GM12878 (cell line): ENCODE measurements around the gene SPOCK1. TPM values are rescaled to one million over a fixed set of nuclear protein-coding genes. Genes with fewer than 3 reads are reported as not detected.

Experiments used
- ATAC-seq: fragments of 200-7000 bp; cut with Tn5 transposase; 3 replicates; pipeline ENCODE4 v1.9.1; 2020; ENCODE audit warnings: mild to moderate bottlenecking, moderate library complexity
- BruUV-seq: library from RNA; stranded (reverse); fragments of 400-500 nt; replicated peaks from 2 replicates; lab custom pipeline; 2021; lab: Mats Ljungman, UMichigan
- CTCF ChIA-PET: fragments of 300-600 bp; sonication (Branson Sonifier 250); formaldehyde crosslinking; extraction: SDS; loops from one replicate; lab custom pipeline; 2021; ENCODE audit warnings: inconsistent platforms; lab: Yijun Ruan, JAX
- POLR2A ChIA-PET: fragments of 350-600 bp; formaldehyde crosslinking; extraction: SDS; loops from one replicate; lab custom pipeline; 2021; ENCODE audit warnings: inconsistent platforms; lab: Charles Lee
- RAD21 ChIA-PET: fragments of 300-600 bp; sonication (Branson Sonifier 250); formaldehyde crosslinking; loops from one replicate; lab custom pipeline; 2023; ENCODE audit warnings: antibody characterized with exemption; ENCODE audit not compliant: unreplicated experiment; lab: Charles Lee
- SMC1A ChIA-PET: fragments of 300-600 bp; sonication (Branson Sonifier 250); formaldehyde crosslinking; loops from one replicate; lab custom pipeline; 2023; ENCODE audit not compliant: unreplicated experiment, uncharacterized antibody; lab: Charles Lee
- DNase-seq: peaks from one replicate; pipeline ENCODE4 v3.0.0-alpha.2; 2011; ENCODE audit warnings: low read depth, low spot score
- FAIRE-seq: peaks from 3 replicates; lab custom pipeline; 2011; peaks lifted over from hg19 to GRCh38; lab: Jason Lieb, UNC
- H2AFZ ChIP-seq: 2 replicates; pipeline ENCODE4 v1.6.0; 2011; ENCODE audit warnings: low read depth, low read length, control low read depth; ENCODE audit not compliant: control insufficient read depth
- H3K27ac ChIP-seq: 2 replicates; pipeline ENCODE4 v1.5.1; 2011; ENCODE audit warnings: control low read depth; ENCODE audit not compliant: control insufficient read depth, insufficient read depth
- H3K27me3 ChIP-seq, 2 experiments: replicated peaks in 1 of 2; 2 replicates each; pipeline versions ENCODE4 v1.6.0 to v1.6.1; 2011; ENCODE audit warnings: low read length in 1 of 2; ENCODE audit not compliant: control insufficient read depth in 2 of 2, insufficient read depth in 2 of 2
- H3K36me3 ChIP-seq, 2 experiments: 2 replicates each; pipeline ENCODE4 v1.5.1; 2011; ENCODE audit warnings: low read length in 1 of 2; ENCODE audit not compliant: control insufficient read depth in 2 of 2, insufficient read depth in 2 of 2
- H3K4me1 ChIP-seq: 2 replicates; pipeline ENCODE4 v1.6.1; 2011; ENCODE audit warnings: mild to moderate bottlenecking, low read length, moderate library complexity, mixed read lengths; ENCODE audit not compliant: control insufficient read depth, insufficient read depth
- H3K4me2 ChIP-seq: 2 replicates; pipeline ENCODE4 v1.6.0; 2011; ENCODE audit warnings: control low read depth; ENCODE audit not compliant: control insufficient read depth, insufficient read depth
- H3K4me3 ChIP-seq: fragments of 200-600 bp; sonication (generic); 2 replicates; pipeline ENCODE4 v1.5.1; 2016
- H3K79me2 ChIP-seq: 2 replicates; pipeline ENCODE4 v1.6.0; 2011; ENCODE audit warnings: low read length; ENCODE audit not compliant: control insufficient read depth, insufficient read depth
- H3K9ac ChIP-seq: 2 replicates; pipeline ENCODE4 v1.8.0; 2011; ENCODE audit warnings: low read length, control low read depth, mixed read lengths; ENCODE audit not compliant: control insufficient read depth, insufficient read depth
- H3K9me3 ChIP-seq: replicated peaks from 3 replicates; pipeline ENCODE4 v1.5.1; 2011; ENCODE audit warnings: mild to moderate bottlenecking, low read length; ENCODE audit not compliant: control insufficient read depth, insufficient read depth
- H4K20me1 ChIP-seq: 2 replicates; pipeline ENCODE4 v1.6.0; 2011; ENCODE audit not compliant: control insufficient read depth, insufficient read depth
- CBX3 ChIP-seq: fragments of 200-600 bp; sonication (generic); IDR thresholded peaks from 2 replicates; pipeline ENCODE4 v1.6.1; 2016; ENCODE audit warnings: low read depth, borderline replicate concordance
- CREM ChIP-seq: IDR thresholded peaks from 2 replicates; pipeline ENCODE4 v1.6.1; 2014; ENCODE audit warnings: antibody characterized with exemption, low read depth
- MEF2B ChIP-seq: fragments of 450-650 bp; IDR thresholded peaks from 2 replicates; pipeline ENCODE4 v1.6.1; 2018; ENCODE audit warnings: mild to moderate bottlenecking, moderate library complexity; ENCODE audit not compliant: partially characterized antibody, poor library complexity, severe bottlenecking
- MYB ChIP-seq: fragments of 150-350 bp; IDR thresholded peaks from 2 replicates; pipeline ENCODE4 v1.6.1; 2014; ENCODE audit warnings: mild to moderate bottlenecking, low read depth, low read length, borderline replicate concordance
- NR2C2 ChIP-seq: IDR thresholded peaks from 2 replicates; pipeline ENCODE4 v1.6.1; 2011; ENCODE audit warnings: borderline replicate concordance, low read depth; ENCODE audit not compliant: control insufficient read depth, insufficient read length
- RAD21 ChIP-seq: IDR thresholded peaks from 2 replicates; pipeline ENCODE4 v1.6.1; 2011; ENCODE audit warnings: mild to moderate bottlenecking, low read depth, low read length, moderate library complexity; ENCODE audit not compliant: insufficient read depth
- STAT3 ChIP-seq: IDR thresholded peaks from 2 replicates; pipeline ENCODE4 v1.6.1; 2011; ENCODE audit warnings: low read depth, low read length, improper control_type of control experiment
- ZBTB11 ChIP-seq: fragments of 450-650 bp; formaldehyde crosslinking; IDR thresholded peaks from 2 replicates; pipeline ENCODE4 v1.5.0; 2022; ENCODE audit warnings: mild to moderate bottlenecking, missing genetic modification characterization
- WGBS: methylation state at CpG from one replicate; pipeline ENCODE4 v1.1.6; 2016; ENCODE audit warnings: low lambda C conversion rate; ENCODE audit not compliant: insufficient replicate concordance, insufficient coverage; ENCODE audit errors: missing lambda C conversion rate; 5-methylcytosine and 5-hydroxymethylcytosine counted together
- in situ Hi-C: fragments of 300-500 bp; cut with MboI; formaldehyde crosslinking; loops from 9 replicates; pipeline ENCODE4 v1.14.3; 2018; ENCODE audit warnings: mixed read lengths
- intact Hi-C: fragments of 100-400 bp; cut with micrococcal nuclease; formaldehyde crosslinking; loops from one replicate; pipeline ENCODE4 v1.14.2; 2022; ENCODE audit not compliant: unreplicated experiment
- polyA plus RNA-seq, 11 experiments: library from polyadenylated mRNA; depleted of rRNA in 4 of 11; unstranded in 6 of 11; stranded (reverse) in 5 of 11; fragments of >200 nt; fragmentation: Nextera tagmentation in 4 of 11; fragmentation: Illumina TruSeq in 1 of 11; extraction: Ambion mirVana in 4 of 11; extraction: Trizol in 1 of 11; gene quantifications; 1 replicate in 1 of 11; 2 replicates in 10 of 11; pipeline versions ENCODE4 v1.2.1 to v1.2.3, GENCODE V29; 2011 to 2016; ENCODE audit warnings: inconsistent platforms in 2 of 11, missing spikeins in 2 of 11, low read depth in 1 of 11
- total RNA-seq, 4 experiments: library from RNA; depleted of rRNA in 3 of 4; stranded (reverse); fragments of >200 nt in 3 of 4; fragmentation: Illumina TruSeq in 1 of 4; extraction: Trizol in 1 of 4; gene quantifications; 2 replicates each; pipeline versions ENCODE4 v1.2.1 to v1.2.3, GENCODE V29; 2013 to 2021
- TF ChIP-seq, protein P1 (sequence below): fragments of 450-650 bp; IDR thresholded peaks from 2 replicates; pipeline ENCODE4 v1.6.1; 2016; ENCODE audit warnings: mild to moderate bottlenecking, moderate library complexity, borderline replicate concordance

SPOCK1 gene
- total and polyA plus RNA-seq, 10 of the 15 experiments (the other 5 are each of a cell fraction or from before 2014, with no cell fraction given): 0.06 to 0.68 (median 0.25) TPM; not detected in 3

GRCh38 chr5:137405393-137405792, 93.7 kb downstream of the SPOCK1 start:
- Histone ChIP-seq H2AFZ (no peak overlapping the region), H3K4me1 (no peaks in the 10 kb centered on the region), H3K9me3 (no peaks in the 10 kb centered on the region), H3K27me3 (no peaks in the 10 kb centered on the region), H3K79me2 (no peaks in the 10 kb centered on the region), H3K36me3 (no peaks in the 10 kb centered on the region), H3K4me2 (no peak overlapping the region), H3K9ac (no peak overlapping the region), H3K4me3 (no peak overlapping the region), H4K20me1 (no peaks in the 10 kb centered on the region), H3K27ac (no peak overlapping the region)
- 29% methylated on average over 10 of the region's 10 CpGs for WGBS
- TF ChIP-seq MYB (no peak), MEF2B (no peak), STAT3 (no peak), CREM (no peak), CBX3 (no peak), ZBTB11 (CRISPR knock-in tag) (no peak), RAD21 (no peak), NR2C2 (no peak)
- TF ChIP-seq, protein P1, sequence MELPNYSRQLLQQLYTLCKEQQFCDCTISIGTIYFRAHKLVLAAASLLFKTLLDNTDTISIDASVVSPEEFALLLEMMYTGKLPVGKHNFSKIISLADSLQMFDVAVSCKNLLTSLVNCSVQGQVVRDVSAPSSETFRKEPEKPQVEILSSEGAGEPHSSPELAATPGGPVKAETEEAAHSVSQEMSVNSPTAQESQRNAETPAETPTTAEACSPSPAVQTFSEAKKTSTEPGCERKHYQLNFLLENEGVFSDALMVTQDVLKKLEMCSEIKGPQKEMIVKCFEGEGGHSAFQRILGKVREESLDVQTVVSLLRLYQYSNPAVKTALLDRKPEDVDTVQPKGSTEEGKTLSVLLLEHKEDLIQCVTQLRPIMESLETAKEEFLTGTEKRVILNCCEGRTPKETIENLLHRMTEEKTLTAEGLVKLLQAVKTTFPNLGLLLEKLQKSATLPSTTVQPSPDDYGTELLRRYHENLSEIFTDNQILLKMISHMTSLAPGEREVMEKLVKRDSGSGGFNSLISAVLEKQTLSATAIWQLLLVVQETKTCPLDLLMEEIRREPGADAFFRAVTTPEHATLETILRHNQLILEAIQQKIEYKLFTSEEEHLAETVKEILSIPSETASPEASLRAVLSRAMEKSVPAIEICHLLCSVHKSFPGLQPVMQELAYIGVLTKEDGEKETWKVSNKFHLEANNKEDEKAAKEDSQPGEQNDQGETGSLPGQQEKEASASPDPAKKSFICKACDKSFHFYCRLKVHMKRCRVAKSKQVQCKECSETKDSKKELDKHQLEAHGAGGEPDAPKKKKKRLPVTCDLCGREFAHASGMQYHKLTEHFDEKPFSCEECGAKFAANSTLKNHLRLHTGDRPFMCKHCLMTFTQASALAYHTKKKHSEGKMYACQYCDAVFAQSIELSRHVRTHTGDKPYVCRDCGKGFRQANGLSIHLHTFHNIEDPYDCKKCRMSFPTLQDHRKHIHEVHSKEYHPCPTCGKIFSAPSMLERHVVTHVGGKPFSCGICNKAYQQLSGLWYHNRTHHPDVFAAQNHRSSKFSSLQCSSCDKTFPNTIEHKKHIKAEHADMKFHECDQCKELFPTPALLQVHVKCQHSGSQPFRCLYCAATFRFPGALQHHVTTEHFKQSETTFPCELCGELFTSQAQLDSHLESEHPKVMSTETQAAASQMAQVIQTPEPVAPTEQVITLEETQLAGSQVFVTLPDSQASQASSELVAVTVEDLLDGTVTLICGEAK: no peak
- ChIA-PET CTCF (interaction anchor here (0.5 kb wide), 1 partner anchor 80 kb away, joined by 4 read pairs; no protein-coding TSS in a partner anchor), POLR2A (no interaction called here), RAD21 (no interaction called here), SMC1A (no interaction called here)
- in situ Hi-C loops: no loop called here
- FAIRE-seq (no peak), DNase-seq (no peak), ATAC-seq (no peak)
- intact Hi-C loops: no loop called here
- no TSS peak for BruUV-seq
